Thyroid gland (tissue), 4 donors: ENCODE data around the gene TCEAL8.

Experiments
- POLR2A ChIP-seq, 2 donors: fragments of 450-650 bp; IDR thresholded peaks; one replicate each; pipeline ENCODE4 v1.6.1; 2017; ENCODE audit warnings: antibody characterized with exemption in 2 of 2, mild to moderate bottlenecking in 2 of 2, moderate library complexity in 1 of 2
- TF ChIP-seq, protein P1 (sequence below), 6 experiments: fragments of 200-600 bp in 3 of 6; fragments of 450-650 bp in 3 of 6; sonication (generic) in 3 of 6; IDR thresholded peaks; one replicate each; pipeline ENCODE4 v1.5.1; 2016 to 2019; ENCODE audit warnings: antibody characterized with exemption in 6 of 6, mild to moderate bottlenecking in 2 of 6, inconsistent platforms in 1 of 6, moderate library complexity in 1 of 6

- TF ChIP-seq POLR2A (IDR thresholded peaks at IDR 0.05) = peak; percentile 79 to 94
- TF ChIP-seq, protein P1, sequence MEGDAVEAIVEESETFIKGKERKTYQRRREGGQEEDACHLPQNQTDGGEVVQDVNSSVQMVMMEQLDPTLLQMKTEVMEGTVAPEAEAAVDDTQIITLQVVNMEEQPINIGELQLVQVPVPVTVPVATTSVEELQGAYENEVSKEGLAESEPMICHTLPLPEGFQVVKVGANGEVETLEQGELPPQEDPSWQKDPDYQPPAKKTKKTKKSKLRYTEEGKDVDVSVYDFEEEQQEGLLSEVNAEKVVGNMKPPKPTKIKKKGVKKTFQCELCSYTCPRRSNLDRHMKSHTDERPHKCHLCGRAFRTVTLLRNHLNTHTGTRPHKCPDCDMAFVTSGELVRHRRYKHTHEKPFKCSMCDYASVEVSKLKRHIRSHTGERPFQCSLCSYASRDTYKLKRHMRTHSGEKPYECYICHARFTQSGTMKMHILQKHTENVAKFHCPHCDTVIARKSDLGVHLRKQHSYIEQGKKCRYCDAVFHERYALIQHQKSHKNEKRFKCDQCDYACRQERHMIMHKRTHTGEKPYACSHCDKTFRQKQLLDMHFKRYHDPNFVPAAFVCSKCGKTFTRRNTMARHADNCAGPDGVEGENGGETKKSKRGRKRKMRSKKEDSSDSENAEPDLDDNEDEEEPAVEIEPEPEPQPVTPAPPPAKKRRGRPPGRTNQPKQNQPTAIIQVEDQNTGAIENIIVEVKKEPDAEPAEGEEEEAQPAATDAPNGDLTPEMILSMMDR (IDR thresholded peaks at IDR 0.05) = no peak
Measured at GRCh38 chrX:103214870-103215424, 40.0 kb downstream of the TCEAL8 start, which contains the start of gene BEX4.
